AG09319 (cell line): Measurements from ENCODE around the gene C16orf86.
"Not testable (repeated sequence)": the region's sequence is repeated elsewhere in the genome, so short reads cannot be mapped to it uniquely, and the experiment has no call there.

ENCODE experiments used
- DNase-seq: peaks from one replicate; pipeline ENCODE4 v3.0.0-alpha.2; 2010; ENCODE audit warnings: low read depth; ENCODE audit errors: extremely low read depth
- TF ChIP-seq, protein P1 (sequence below): IDR thresholded peaks from 2 replicates; pipeline ENCODE4 v1.5.1; 2011; ENCODE audit warnings: low read depth, mild to moderate bottlenecking, inconsistent platforms, low read length, moderate library complexity

Gene C16orf86

DNA sequence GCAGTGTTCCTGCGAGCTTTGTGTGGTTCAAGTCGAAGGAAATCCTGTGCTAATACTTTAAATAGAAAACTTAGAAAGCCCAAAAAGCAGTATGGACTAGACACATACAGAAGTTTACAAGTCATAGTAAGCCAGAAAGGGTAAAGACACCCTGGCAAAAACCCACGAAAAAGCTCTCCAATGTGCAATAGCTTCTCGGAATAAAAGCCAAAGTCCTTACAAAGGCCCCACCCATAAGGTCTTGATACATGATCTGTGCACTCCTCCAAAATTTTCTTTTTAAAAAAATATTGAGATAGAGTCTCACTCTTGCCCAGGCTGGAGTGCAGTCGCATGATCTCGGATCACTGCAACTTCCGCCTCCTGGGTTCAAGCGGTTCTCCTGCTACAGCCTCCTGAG is 10.3 kb downstream of the C16orf86 start:
- TF ChIP-seq, protein P1, sequence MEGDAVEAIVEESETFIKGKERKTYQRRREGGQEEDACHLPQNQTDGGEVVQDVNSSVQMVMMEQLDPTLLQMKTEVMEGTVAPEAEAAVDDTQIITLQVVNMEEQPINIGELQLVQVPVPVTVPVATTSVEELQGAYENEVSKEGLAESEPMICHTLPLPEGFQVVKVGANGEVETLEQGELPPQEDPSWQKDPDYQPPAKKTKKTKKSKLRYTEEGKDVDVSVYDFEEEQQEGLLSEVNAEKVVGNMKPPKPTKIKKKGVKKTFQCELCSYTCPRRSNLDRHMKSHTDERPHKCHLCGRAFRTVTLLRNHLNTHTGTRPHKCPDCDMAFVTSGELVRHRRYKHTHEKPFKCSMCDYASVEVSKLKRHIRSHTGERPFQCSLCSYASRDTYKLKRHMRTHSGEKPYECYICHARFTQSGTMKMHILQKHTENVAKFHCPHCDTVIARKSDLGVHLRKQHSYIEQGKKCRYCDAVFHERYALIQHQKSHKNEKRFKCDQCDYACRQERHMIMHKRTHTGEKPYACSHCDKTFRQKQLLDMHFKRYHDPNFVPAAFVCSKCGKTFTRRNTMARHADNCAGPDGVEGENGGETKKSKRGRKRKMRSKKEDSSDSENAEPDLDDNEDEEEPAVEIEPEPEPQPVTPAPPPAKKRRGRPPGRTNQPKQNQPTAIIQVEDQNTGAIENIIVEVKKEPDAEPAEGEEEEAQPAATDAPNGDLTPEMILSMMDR = no peak
- no peak for DNase-seq

- DNase-seq = no peak
These were observed 11.1 kb downstream of the C16orf86 start for GRCh38 chr16:67677712-67678111.

GRCh38 chr16:67678354-67679023 is 11.9 kb downstream of the C16orf86 start:
- no peak for DNase-seq

More at GRCh38 chr16:67677712-67678111, 11.1 kb downstream of the C16orf86 start:
- TF ChIP-seq, protein P1 = no peak

GRCh38 chr16:67679935-67680897 is 13.6 kb downstream of the C16orf86 start:
- TF ChIP-seq, protein P1 = no peak
- no peak for DNase-seq

More at GRCh38 chr16:67678354-67679023, 11.9 kb downstream of the C16orf86 start:
- TF ChIP-seq, protein P1 = no peak

DNA sequence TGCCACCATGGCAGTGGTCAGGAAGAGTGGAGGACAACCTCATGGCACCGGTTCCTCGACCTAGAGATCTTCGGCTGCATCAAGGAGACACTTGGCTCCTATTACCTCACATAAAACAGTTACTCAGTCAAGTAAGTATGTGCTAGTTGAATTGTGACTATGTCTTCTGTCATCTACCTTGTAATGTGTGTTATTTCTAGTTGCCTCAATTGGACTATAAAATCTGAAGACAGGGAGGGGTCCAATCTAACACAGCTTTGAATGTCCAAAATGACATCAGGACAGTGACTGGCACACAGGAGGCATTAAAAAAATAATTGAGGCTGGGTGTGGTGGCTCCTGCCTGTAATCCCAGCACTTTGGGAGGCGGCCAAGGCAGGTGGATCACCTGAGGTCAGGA is 17.2 kb downstream of the C16orf86 start:
- TF ChIP-seq, protein P1 = no peak
- no peak for DNase-seq

- TF ChIP-seq, protein P1 = no peak
- no peak for DNase-seq
These were observed 18.9 kb downstream of the C16orf86 start for GRCh38 chr16:67685388-67686112.

DNA sequence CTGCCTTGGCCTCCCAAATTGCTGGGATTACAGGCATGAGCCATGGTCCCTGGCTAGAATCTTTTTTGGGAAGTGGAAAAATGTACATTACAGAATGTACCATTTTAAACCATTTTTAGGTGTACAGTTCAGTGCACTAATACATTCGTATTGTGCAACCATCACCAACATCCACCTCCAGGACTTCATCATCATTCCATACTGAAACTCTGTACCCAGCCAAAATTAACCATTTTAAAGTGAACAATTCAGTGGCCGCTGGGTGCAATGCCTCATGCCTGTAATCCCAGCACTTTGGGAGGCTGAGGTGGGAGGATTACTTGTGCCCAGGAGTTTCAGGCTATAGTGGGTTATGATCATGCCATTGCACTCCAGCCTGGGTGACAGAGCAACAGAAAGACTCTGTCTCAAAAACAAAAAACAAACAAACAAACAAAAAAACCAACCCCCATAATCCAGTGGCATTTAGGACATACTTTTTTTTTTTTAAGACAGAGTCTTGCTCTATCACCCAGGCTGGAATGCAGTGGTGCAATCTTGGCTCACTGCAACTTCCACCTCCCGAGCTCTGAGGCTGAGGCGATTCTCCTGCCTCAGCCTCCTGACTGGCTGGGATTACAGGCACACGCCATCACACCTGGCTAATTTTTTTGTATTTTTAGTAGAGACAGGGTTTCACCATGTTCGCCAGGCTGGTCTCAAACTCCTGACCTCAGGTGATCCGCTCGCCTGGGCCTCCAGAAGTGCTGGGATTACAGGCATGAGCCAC is 27.1 kb downstream of the C16orf86 start:
- DNase-seq = not testable (repeated sequence)
